Activated CD8-positive, alpha-beta memory T cell treated with anti-CD3 and anti-CD28 coated beads for 48 hours (primary cell): Measurements from ENCODE around the gene BEX5.
"Not testable (repeated sequence)": the region's sequence is repeated elsewhere in the genome, so short reads cannot be mapped to it uniquely, and the experiment has no call there.

Source experiments
- DNase-seq, 3 experiments: peaks; one replicate each; pipeline ENCODE4 v3.0.0-alpha.2; 2020; ENCODE audit warnings: low read depth in 2 of 3, low spot score in 2 of 3

Gene BEX5

GRCh38 chrX:102155806-102156179, at the start of gene BEX5:
TSS of gene BEX5 (minus strand) at chrX:102155977. CDS start at chrX:102154265, 1,712 bp downstream.
- peak; percentile 1 to 15 (median 1) for DNase-seq

DNA sequence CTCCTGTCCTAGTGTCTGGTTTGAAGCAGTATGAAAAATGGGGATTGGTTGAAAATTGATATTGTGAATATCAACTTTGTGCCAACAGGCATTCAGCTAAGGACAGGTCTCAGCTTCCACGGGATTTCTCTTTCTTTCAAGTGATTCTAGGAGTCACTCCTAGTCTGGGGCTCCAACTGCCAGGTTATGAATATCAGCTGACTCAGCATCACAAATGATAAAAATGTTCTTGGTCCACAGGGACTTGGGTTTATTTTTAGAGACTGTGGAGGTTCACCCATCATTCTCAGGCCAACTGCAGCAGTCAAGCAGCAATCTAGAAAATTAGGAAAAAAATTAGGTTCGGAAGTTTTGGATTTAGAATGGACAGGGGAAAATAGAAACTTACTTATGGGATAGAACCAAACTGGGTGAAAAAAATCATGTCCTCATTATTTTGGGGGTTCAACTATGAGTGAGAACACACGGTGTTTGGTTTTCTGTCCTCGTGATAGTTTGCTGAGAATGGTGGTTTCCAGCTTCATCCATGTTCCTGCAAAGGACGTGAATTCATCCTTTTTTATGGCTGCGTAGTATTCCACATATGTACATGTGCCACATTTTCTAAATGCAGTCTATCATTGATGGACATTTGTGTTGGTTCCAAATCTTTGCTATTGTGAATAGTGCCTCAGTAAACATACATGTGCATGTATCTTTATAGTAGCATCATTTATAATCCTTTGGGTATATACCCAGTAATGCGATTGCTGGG, 30.4 kb upstream of the BEX5 start:
- DNase-seq, result no peak

GRCh38 chrX:102154900-102155805, 624 bp downstream of the BEX5 start:
- peak in 1 of 3 experiments; percentile 2 for DNase-seq

GRCh38 chrX:102154218-102154860, 1.4 kb downstream of the BEX5 start:
- no peak for DNase-seq

GRCh38 chrX:102142274-102142673, 13.5 kb downstream of the BEX5 start, which contains the start of gene TCEAL6:
TSS of gene TCEAL6 (minus strand) at chrX:102142481.
- DNase-seq, result not testable (repeated sequence)

- not testable (repeated sequence) for DNase-seq
Measured at GRCh38 chrX:102141631-102142030, 14.1 kb downstream of the BEX5 start.

DNA sequence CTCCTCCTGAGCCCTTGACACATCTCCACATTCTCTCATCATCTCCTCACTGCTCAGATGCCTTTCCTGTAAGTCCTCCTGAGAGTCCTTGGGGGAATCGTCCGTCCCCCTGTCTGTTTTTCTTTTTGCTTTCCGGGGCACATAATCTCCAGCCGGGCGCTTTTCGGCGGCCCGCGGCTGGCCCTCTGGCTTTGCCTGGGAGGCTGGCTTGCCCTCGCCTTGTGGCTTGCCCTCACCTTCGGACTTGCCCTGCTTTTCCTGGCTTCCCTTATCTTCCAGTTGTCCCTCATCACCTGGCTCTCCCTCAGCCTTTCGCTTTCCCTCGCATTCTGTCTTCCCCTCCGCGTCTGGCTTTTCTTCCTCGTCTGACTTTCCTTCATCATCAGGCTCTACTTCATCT, 14.9 kb downstream of the BEX5 start:
- DNase-seq, result not testable (repeated sequence)

DNA sequence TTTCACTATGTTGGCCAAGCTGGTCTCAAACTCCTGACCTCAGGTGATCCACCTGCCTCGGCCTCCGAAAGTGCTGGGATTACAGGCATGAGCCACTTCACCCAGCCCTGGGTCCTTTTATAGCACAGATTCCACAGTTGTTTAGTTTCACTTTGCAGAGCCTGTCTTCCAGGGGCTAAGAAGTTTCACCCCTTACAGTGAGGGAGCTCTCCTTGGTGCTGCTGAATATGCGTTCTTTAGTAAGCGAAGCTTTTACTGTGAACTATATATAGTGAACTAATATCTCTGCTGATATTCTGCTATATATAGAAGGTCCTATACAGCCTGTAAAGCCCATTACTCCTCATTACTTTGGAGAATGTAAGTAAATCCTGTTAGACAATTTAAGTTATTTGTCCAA, 17.7 kb downstream of the BEX5 start:
- DNase-seq, result no peak

- DNase-seq, result no peak
Measured at GRCh38 chrX:102129473-102129872, 26.3 kb downstream of the BEX5 start.

GRCh38 chrX:102126863-102127262, 28.9 kb downstream of the BEX5 start:
- DNase-seq, result no peak

DNA sequence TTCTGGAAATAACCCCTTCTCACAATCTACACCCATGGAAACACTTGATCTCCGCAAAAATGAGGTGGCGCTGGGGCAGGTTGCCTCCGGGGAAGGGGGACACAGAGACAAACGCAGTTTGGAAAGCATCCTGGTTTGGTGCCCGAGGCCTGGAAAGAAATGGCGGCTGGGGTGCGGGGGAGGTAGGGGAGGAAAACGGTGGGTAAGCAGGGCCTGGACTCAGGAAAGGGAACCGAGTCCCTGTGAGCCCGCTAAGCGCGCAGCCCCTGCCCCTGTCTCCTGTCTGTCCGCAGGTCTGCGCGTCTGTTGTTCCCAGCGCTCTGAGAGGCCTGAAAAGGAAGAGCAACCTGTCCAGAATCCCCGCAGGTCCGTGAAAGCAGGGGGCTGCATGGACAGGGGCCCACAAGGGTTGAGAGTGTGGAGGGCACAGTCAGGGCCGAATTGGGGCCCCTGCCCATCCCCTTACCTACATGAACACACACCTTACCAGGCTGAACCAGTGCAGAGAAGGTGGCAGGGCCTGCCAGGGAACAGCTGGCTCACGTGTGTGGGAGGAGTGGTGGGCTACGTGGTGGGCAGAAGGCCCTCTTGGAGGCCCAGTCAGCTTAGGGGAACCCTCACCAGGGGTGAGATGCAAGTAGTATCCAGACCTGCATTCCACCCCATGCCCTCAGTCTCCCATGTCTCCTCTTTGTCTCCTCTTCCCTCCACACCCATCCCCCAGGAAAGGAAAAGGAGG, 29.5 kb downstream of the BEX5 start:
- DNase-seq, result not testable (repeated sequence)

DNA sequence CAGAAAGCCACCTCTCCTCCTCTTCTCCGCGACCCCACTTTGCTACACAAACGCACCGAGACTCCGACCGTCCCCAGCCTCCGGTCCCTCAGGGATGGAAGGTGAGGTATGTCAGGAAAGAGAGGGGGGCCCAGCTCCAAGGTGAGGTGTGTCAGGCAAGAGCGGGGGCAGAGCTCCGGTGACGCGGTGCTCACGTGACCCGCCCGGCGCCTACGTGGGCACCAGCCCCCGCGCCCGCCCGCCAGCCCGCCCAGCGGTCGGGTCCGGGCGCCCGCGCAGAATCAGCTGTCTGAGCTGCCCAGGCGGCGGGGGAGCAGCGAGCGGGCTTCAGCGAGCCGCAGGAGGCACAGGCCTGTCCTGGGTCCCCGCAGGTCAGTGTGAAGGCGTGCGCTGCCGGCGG, 30.3 kb downstream of the BEX5 start, which contains the start of gene TCEAL2:
TCEAL2 (plus strand) TSS at position 244 of the 400 bp plus-strand sequence. CDS start 1,152 bp downstream, outside the sequence.
- DNase-seq, result not testable (repeated sequence)

- not testable (repeated sequence) for DNase-seq
Measured at GRCh38 chrX:102125014-102125413, 30.8 kb downstream of the BEX5 start.

GRCh38 chrX:102115748-102116147, 40.0 kb downstream of the BEX5 start:
- DNase-seq, result no peak

DNA sequence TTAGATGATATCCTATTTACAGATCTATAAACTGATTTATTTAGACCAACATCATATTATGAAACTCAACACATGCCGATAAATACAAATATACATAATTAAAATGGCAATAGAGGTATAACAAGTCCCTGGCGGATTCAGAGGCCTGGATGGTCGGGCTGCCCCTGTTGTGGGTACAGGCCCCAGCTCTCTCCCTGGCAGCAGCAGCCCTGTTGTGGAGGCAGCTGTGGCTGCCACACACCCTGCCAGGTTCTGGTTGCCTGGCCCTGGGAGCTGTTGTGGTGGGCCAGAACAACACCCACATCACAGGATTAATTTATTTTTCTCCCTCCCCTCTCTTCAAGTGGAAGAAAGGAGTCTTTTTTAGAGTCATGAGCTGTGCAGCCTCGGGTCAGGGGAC, 42.4 kb downstream of the BEX5 start:
- no peak for DNase-seq
